ENCODE results near the gene NFKB2.

DNA sequence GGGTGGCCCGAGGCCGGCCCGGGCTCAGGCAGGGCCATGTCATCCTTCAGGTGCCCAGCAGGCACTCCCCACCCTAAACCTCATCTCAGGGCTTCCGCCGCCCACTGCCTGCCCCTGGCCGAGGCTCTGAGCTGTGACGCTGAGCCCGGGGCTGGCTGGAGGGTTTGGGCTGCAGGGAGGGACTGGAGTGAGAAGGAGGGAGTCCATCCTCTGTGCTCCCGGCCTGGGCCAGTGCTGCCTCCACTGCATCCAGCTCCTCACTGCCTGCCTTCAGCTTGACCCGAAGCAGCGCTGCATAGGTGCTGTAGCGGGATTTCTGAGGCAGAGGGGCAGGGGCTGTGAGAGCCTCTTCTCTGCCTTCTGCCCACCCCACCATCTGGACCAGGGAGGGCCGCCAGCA lies 7.6 kb downstream of the NFKB2 start:
- TF ChIP-seq, protein P1, sequence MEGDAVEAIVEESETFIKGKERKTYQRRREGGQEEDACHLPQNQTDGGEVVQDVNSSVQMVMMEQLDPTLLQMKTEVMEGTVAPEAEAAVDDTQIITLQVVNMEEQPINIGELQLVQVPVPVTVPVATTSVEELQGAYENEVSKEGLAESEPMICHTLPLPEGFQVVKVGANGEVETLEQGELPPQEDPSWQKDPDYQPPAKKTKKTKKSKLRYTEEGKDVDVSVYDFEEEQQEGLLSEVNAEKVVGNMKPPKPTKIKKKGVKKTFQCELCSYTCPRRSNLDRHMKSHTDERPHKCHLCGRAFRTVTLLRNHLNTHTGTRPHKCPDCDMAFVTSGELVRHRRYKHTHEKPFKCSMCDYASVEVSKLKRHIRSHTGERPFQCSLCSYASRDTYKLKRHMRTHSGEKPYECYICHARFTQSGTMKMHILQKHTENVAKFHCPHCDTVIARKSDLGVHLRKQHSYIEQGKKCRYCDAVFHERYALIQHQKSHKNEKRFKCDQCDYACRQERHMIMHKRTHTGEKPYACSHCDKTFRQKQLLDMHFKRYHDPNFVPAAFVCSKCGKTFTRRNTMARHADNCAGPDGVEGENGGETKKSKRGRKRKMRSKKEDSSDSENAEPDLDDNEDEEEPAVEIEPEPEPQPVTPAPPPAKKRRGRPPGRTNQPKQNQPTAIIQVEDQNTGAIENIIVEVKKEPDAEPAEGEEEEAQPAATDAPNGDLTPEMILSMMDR (IDR thresholded peaks at IDR 0.05): no peak
- no peak for TF ChIP-seq ZFX (IDR thresholded peaks at IDR 0.05; ENCODE audit: borderline replicate concordance)

Measured in 22Rv1 (cell line).